G401.6 (cell line): ENCODE results near the gene ENOX2.
"Not testable (repeated sequence)": the region's sequence is repeated elsewhere in the genome, so short reads cannot be mapped to it uniquely, and the experiment has no call there.

Source experiments
- FAIRE-seq: peaks from 2 replicates; lab custom pipeline; 2012; peaks lifted over from hg19 to GRCh38; lab: Jason Lieb, UNC

Gene ENOX2

GRCh38 chrX:130826249-130826648 is 76.8 kb downstream of the ENOX2 start:
- no peak for FAIRE-seq

- FAIRE-seq = no peak
Measured at GRCh38 chrX:130825525-130825924, 77.5 kb downstream of the ENOX2 start.

- FAIRE-seq = not testable (repeated sequence)
Measured at GRCh38 chrX:130819367-130819766, 83.6 kb downstream of the ENOX2 start.

GRCh38 chrX:130813932-130814331 is 89.1 kb downstream of the ENOX2 start:
- not testable (repeated sequence) for FAIRE-seq

GRCh38 chrX:130810561-130810960 is 92.4 kb downstream of the ENOX2 start:
- no peak for FAIRE-seq

- FAIRE-seq = no peak
Measured at GRCh38 chrX:130805903-130806302, 97.1 kb downstream of the ENOX2 start.

- no peak for FAIRE-seq
Measured at GRCh38 chrX:130803537-130803936, 99.5 kb downstream of the ENOX2 start.

- FAIRE-seq = no peak
Measured at GRCh38 chrX:130801901-130802300, 101.1 kb downstream of the ENOX2 start.

GRCh38 chrX:130799393-130799792 is 103.6 kb downstream of the ENOX2 start:
- FAIRE-seq = no peak

GRCh38 chrX:130793975-130794374 is 109.0 kb downstream of the ENOX2 start:
- FAIRE-seq = no peak

GRCh38 chrX:130791870-130792269 is 111.1 kb downstream of the ENOX2 start:
- not testable (repeated sequence) for FAIRE-seq

GRCh38 chrX:130789793-130790192 is 113.2 kb downstream of the ENOX2 start:
- FAIRE-seq = no peak

- FAIRE-seq = no peak
Measured at GRCh38 chrX:130788786-130789581, 114.0 kb downstream of the ENOX2 start.

GRCh38 chrX:130786030-130786429 is 117.0 kb downstream of the ENOX2 start:
- no peak for FAIRE-seq

- no peak for FAIRE-seq
Measured at GRCh38 chrX:130778773-130779172, 124.2 kb downstream of the ENOX2 start.

- FAIRE-seq = no peak
Measured at GRCh38 chrX:130775849-130776248, 127.2 kb downstream of the ENOX2 start.

GRCh38 chrX:130772776-130773143 is 130.2 kb downstream of the ENOX2 start:
- FAIRE-seq = no peak

GRCh38 chrX:130772105-130772775 is 130.8 kb downstream of the ENOX2 start:
- no peak for FAIRE-seq

GRCh38 chrX:130771648-130772047 is 131.4 kb downstream of the ENOX2 start:
- no peak for FAIRE-seq

- FAIRE-seq = no peak
Measured at GRCh38 chrX:130771230-130771629, 131.8 kb downstream of the ENOX2 start.

GRCh38 chrX:130770615-130771014 is 132.4 kb downstream of the ENOX2 start:
- FAIRE-seq = no peak

GRCh38 chrX:130769835-130770234 is 133.2 kb downstream of the ENOX2 start:
- no peak for FAIRE-seq

GRCh38 chrX:130758072-130758471 is 144.9 kb downstream of the ENOX2 start:
- FAIRE-seq = no peak

GRCh38 chrX:130756233-130756632 is 146.8 kb downstream of the ENOX2 start:
- no peak for FAIRE-seq
